Endothelial cell of umbilical vein (primary cell): ENCODE data around the gene DUSP8. TPM values are rescaled to one million over a fixed set of nuclear protein-coding genes. Genes with fewer than 3 reads are reported as not detected.

Experiments
- BruUV-seq: library from RNA; stranded (reverse); fragments of 400-500 nt; replicated peaks from 2 replicates; lab custom pipeline; 2021; lab: Mats Ljungman, UMichigan
- CTCF ChIA-PET: fragments of 300-600, 350-600 bp; sonication (Branson Sonifier 250); formaldehyde crosslinking; loops from one replicate; lab custom pipeline; 2021; ENCODE audit warnings: antibody characterized with exemption, inconsistent platforms; lab: Charles Lee
- POLR2A ChIA-PET: fragments of 300-600, 350-600 bp; sonication (Branson Sonifier 250); formaldehyde crosslinking; loops from one replicate; lab custom pipeline; 2021; ENCODE audit warnings: antibody characterized with exemption, inconsistent platforms; lab: Charles Lee
- DNase-seq: peaks from one replicate; pipeline ENCODE4 v3.0.0-alpha.2; 2011; ENCODE audit warnings: low read depth, low spot score
- FAIRE-seq: peaks from 2 replicates; lab custom pipeline; 2011; peaks lifted over from hg19 to GRCh38; lab: Jason Lieb, UNC
- H2AFZ ChIP-seq: 2 replicates; pipeline ENCODE4 v1.6.0; 2012; ENCODE audit warnings: low read depth, low read length, control low read depth, inconsistent platforms
- H3K27ac ChIP-seq: 2 replicates; pipeline ENCODE4 v1.5.1; 2011; ENCODE audit warnings: low read depth, mild to moderate bottlenecking, control low read depth, low read length, moderate library complexity; ENCODE audit not compliant: insufficient read depth
- H3K27me3 ChIP-seq, 2 experiments: 2 replicates each; pipeline versions ENCODE4 v1.6.0 to v1.6.1; 2011; ENCODE audit warnings: low read length in 2 of 2, mixed read lengths in 1 of 2; ENCODE audit not compliant: control insufficient read depth in 2 of 2, insufficient read depth in 2 of 2
- H3K36me3 ChIP-seq, 2 experiments: 2 replicates in 1 of 2; 3 replicates in 1 of 2; pipeline ENCODE4 v1.5.1; 2011; ENCODE audit warnings: low read length in 2 of 2, mild to moderate bottlenecking in 1 of 2, moderate library complexity in 1 of 2; ENCODE audit not compliant: control insufficient read depth in 2 of 2, insufficient read depth in 2 of 2; ENCODE audit errors: extremely low read depth in 1 of 2
- H3K4me1 ChIP-seq: 3 replicates; pipeline ENCODE4 v1.5.1; 2011; ENCODE audit warnings: mild to moderate bottlenecking, low read length; ENCODE audit not compliant: control insufficient read depth, insufficient read depth; ENCODE audit errors: extremely low read depth
- H3K4me2 ChIP-seq: 2 replicates; pipeline ENCODE4 v1.6.1; 2011; ENCODE audit warnings: low read length, control low read depth, mixed read lengths; ENCODE audit not compliant: insufficient read depth
- H3K4me3 ChIP-seq, 3 experiments: fragments of 200-600 bp in 1 of 3; sonication (generic), shearing (Covaris generic) in 1 of 3; replicated peaks in 1 of 3; 2 replicates each; pipeline ENCODE4 v1.5.1; 2011 to 2016; ENCODE audit warnings: control low read depth in 3 of 3, low read length in 3 of 3, mild to moderate bottlenecking in 2 of 3, inconsistent platforms in 1 of 3, low read depth in 1 of 3, moderate library complexity in 1 of 3; ENCODE audit not compliant: insufficient read depth in 1 of 3
- H3K79me2 ChIP-seq: 2 replicates; pipeline ENCODE4 v1.6.0; 2012; ENCODE audit warnings: low read length, inconsistent platforms; ENCODE audit not compliant: control insufficient read depth, insufficient read depth
- H3K9ac ChIP-seq: replicated peaks from 2 replicates; pipeline ENCODE3; 2011; ENCODE audit warnings: low read length, control low read depth; ENCODE audit not compliant: insufficient read depth; ENCODE audit errors: extremely low read depth
- H3K9me1 ChIP-seq: replicated peaks from 3 replicates; pipeline ENCODE4 v1.6.0; 2011; ENCODE audit warnings: mild to moderate bottlenecking, low read length; ENCODE audit not compliant: control insufficient read depth, insufficient read depth; ENCODE audit errors: extremely low read depth
- H3K9me3 ChIP-seq: replicated peaks from 2 replicates; pipeline ENCODE4 v1.5.1; 2012; ENCODE audit warnings: low read length, inconsistent platforms; ENCODE audit not compliant: control insufficient read depth, insufficient read depth
- H4K20me1 ChIP-seq: replicated peaks from 2 replicates; pipeline ENCODE3; 2011; ENCODE audit warnings: mild to moderate bottlenecking, low read length; ENCODE audit not compliant: control insufficient read depth, insufficient read depth; ENCODE audit errors: extremely low read depth
- EZH2 ChIP-seq: IDR thresholded peaks from 2 replicates; pipeline ENCODE4 v1.6.1; 2012; ENCODE audit warnings: borderline replicate concordance, low read depth, mild to moderate bottlenecking, moderate library complexity, low read length, inconsistent platforms; ENCODE audit not compliant: severe bottlenecking
- FOS ChIP-seq: IDR thresholded peaks from 2 replicates; pipeline ENCODE4 v1.6.1; 2011; ENCODE audit warnings: mild to moderate bottlenecking, low read length, moderate library complexity, borderline replicate concordance; ENCODE audit not compliant: insufficient read depth
- GATA2 ChIP-seq: IDR thresholded peaks from 2 replicates; pipeline ENCODE4 v1.7.0; 2011; ENCODE audit warnings: low read depth, mild to moderate bottlenecking, moderate library complexity, mixed read lengths, low read length; ENCODE audit not compliant: insufficient read length, insufficient read depth
- MYC ChIP-seq: IDR thresholded peaks from one replicate; pipeline ENCODE4 v1.6.1; 2011; ENCODE audit warnings: mild to moderate bottlenecking, low read depth, low read length
- POLR2A ChIP-seq: IDR thresholded peaks from 2 replicates; pipeline ENCODE4 v1.6.1; 2012; ENCODE audit warnings: low read depth, mild to moderate bottlenecking, control low read depth, low read length
- dilution Hi-C: fragments of 300-500 bp; cut with MboI; formaldehyde crosslinking; loops from one replicate; pipeline ENCODE4 v1.15.0; 2019; ENCODE audit warnings: low sequenced_read_pairs; ENCODE audit not compliant: extremely low pct_ligation_motif_present
- intact Hi-C: fragments of 100-400 bp; cut with micrococcal nuclease; formaldehyde crosslinking; loops from one replicate; pipeline ENCODE4 v1.10.0; 2022
- polyA plus RNA-seq, 4 experiments: library from polyadenylated mRNA; depleted of rRNA in 3 of 4; stranded (reverse) in 3 of 4; unstranded in 1 of 4; fragments of >200 nt; gene quantifications; 2 replicates each; pipeline versions ENCODE4 v1.2.1 to v1.2.3, GENCODE V29; 2011 to 2012; ENCODE audit warnings: missing spikeins in 1 of 4
- total RNA-seq: library from RNA; stranded (reverse); gene quantifications from 2 replicates; pipeline ENCODE4 v1.2.3, GENCODE V29; 2021
- TF ChIP-seq, protein P1 (sequence below): IDR thresholded peaks from 2 replicates; pipeline ENCODE4 v1.6.1; 2011; ENCODE audit not compliant: insufficient read depth, insufficient read length
- TF ChIP-seq, protein P2 (sequence below), 2 donors: IDR thresholded peaks; 1 replicate in 1 of 2; 2 replicates in 1 of 2; pipeline ENCODE4 v1.5.1; 2011; ENCODE audit warnings: low read length in 2 of 2, mild to moderate bottlenecking in 2 of 2, moderate library complexity in 2 of 2, control low read depth in 1 of 2, inconsistent platforms in 1 of 2, low read depth in 1 of 2; ENCODE audit not compliant: insufficient read depth in 1 of 2; ENCODE audit errors: extremely low read depth in 1 of 2

Gene DUSP8
- total and polyA plus RNA-seq, 2 donors (not counting 3 experiments of a cell fraction or from before 2014, with no cell fraction given): 4.6 to 5.9 TPM

DNA sequence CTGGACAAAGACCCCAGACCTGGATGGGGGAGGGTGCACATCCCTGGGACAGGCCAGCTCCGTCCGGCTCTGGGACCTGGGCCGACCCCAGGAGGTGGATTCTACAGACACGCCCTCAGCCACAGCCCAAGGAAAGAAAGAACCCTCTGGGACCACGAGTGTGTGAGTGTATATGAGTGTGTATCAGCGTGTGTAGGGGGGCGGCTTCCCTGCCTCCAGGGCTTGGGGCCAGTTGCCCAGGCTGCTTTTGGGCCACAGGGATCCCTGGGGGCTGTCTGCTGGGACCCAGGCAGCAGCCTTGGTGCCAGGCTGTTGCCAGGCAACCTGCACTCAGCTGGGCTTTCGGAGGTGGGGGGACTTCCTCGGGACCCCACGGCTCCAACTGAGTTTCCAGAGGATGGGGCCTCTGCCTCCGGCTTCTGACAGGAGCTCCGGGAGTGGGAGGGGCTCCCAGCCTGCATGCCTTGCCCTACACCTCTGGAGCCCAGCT is 8.9 kb downstream of the DUSP8 start:
- no peaks in the 10 kb centered on the region for H3K36me3 ChIP-seq
- no peaks in the 10 kb centered on the region for H3K4me1 ChIP-seq
- no peak overlapping the region for H3K27ac ChIP-seq
- FAIRE-seq (no peak), DNase-seq (no peak)
- no peak overlapping the region for H3K4me2 ChIP-seq
- H4K20me1 ChIP-seq: no peaks in the 10 kb centered on the region
- H3K4me3 ChIP-seq: no peak overlapping the region
- H3K27me3 ChIP-seq: no peaks in the 10 kb centered on the region
- BruUV-seq: no TSS peak
- H3K79me2 ChIP-seq: no peaks in the 10 kb centered on the region
- no peaks in the 10 kb centered on the region for H3K9me1 ChIP-seq
- CTCF ChIA-PET: interaction anchor here (5.5 kb wide), 1 partner anchor 11 kb away, joined by 36 read pairs; no protein-coding TSS in a partner anchor
- TF ChIP-seq, protein P1, sequence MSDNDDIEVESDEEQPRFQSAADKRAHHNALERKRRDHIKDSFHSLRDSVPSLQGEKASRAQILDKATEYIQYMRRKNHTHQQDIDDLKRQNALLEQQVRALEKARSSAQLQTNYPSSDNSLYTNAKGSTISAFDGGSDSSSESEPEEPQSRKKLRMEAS: no peak
- TF ChIP-seq EZH2 (no peak), POLR2A (no peak), MYC (no peak), FOS (no peak), GATA2 (no peak)
- no peak overlapping the region for H2AFZ ChIP-seq
- intact Hi-C loops: no loop called here
- no peaks in the 10 kb centered on the region for H3K9me3 ChIP-seq
- H3K9ac ChIP-seq: no peak overlapping the region
- dilution Hi-C loops: no loop called here
- POLR2A ChIA-PET: no interaction called here

DNA sequence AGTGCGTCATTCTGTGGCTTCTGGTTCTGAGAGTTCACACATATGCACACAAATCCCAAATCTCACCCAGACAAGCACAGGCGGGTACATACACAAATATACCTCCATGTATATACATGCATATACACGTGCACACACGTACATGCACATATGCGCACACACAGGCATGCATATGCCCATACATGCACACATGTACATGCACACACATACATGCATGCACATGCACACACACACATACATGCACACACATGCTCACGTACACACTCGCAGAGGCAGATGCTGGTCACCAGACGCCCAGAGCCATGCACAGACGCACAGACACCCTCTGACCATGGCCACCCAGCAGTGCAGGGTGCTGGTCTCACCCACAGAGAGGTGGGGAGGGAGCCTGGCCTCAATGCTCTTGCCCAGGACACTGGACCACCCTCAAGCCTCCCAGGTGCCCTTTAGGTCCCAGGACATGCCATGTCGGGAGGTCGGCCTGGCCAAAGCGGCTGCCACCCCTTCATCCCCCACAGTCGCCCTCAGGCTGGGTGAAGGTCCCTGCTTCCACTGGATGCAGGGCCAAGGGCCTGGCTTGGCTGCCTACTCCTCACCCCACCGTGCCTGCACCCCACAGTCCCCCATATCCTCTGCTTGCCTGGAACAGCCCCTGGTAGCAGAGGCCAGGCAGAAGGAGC is 9.5 kb downstream of the DUSP8 start:
- FAIRE-seq: no peak
- H2AFZ ChIP-seq: no peak overlapping the region
- no peaks in the 10 kb centered on the region for H3K79me2 ChIP-seq
- H3K27me3 ChIP-seq: no peaks in the 10 kb centered on the region
- H4K20me1 ChIP-seq: no peaks in the 10 kb centered on the region
- H3K36me3 ChIP-seq: peaks cover 0 to 3% of the 10 kb centered on the region in 2 experiments
- intact Hi-C loops (no loop called here), dilution Hi-C loops (no loop called here)
- no peaks in the 10 kb centered on the region for H3K4me1 ChIP-seq
- BruUV-seq: no TSS peak
- no peak overlapping the region for H3K9ac ChIP-seq
- POLR2A ChIA-PET: no interaction called here
- DNase-seq: no peak
- TF ChIP-seq, protein P2, sequence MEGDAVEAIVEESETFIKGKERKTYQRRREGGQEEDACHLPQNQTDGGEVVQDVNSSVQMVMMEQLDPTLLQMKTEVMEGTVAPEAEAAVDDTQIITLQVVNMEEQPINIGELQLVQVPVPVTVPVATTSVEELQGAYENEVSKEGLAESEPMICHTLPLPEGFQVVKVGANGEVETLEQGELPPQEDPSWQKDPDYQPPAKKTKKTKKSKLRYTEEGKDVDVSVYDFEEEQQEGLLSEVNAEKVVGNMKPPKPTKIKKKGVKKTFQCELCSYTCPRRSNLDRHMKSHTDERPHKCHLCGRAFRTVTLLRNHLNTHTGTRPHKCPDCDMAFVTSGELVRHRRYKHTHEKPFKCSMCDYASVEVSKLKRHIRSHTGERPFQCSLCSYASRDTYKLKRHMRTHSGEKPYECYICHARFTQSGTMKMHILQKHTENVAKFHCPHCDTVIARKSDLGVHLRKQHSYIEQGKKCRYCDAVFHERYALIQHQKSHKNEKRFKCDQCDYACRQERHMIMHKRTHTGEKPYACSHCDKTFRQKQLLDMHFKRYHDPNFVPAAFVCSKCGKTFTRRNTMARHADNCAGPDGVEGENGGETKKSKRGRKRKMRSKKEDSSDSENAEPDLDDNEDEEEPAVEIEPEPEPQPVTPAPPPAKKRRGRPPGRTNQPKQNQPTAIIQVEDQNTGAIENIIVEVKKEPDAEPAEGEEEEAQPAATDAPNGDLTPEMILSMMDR (IDR thresholded peaks at IDR 0.05; ENCODE audit: extremely low read depth in 1 of 2, insufficient read depth in 1 of 2, low read depth in 1 of 2, low read length in 2 of 2): no peak
- no peak overlapping the region for H3K4me2 ChIP-seq
- no peak overlapping the region for H3K4me3 ChIP-seq
- H3K9me3 ChIP-seq: no peaks in the 10 kb centered on the region
- CTCF ChIA-PET: interaction anchor here (5.5 kb wide), 1 partner anchor 12 kb away, joined by 36 read pairs; no protein-coding TSS in a partner anchor
- no peaks in the 10 kb centered on the region for H3K9me1 ChIP-seq
- no peak overlapping the region for H3K27ac ChIP-seq
